Measurements from ENCODE around the gene TNFAIP8L3. TPM values are rescaled to one million over a fixed set of nuclear protein-coding genes. Genes with fewer than 3 reads are reported as not detected.

TNFAIP8L3 gene
- total RNA-seq, 4 donors from 2014 or later = 3.7 to 13.1 (median 8.1) TPM

DNA sequence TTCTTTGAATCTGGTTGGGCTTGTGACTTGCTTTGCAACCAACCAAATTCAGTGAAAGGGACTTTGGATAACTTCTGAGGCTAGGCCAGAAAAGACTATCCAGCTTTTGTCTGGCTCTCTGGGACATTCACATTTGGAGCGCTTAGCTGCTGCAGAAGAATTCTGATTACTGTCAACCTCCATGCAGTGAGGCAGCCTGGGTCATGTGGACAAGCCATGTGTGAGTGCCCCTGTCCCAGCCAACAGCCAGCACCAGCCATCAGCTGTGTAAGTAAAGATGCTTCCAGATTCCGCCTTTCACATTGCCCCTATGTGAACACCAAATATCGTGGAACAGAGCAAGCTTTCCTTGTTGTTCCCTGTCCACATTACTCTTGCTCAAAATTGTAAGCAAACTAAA, 12.9 kb upstream of the TNFAIP8L3 start:
- H3K9me3 ChIP-seq = no peaks in the 10 kb centered on the region
- H3K27ac ChIP-seq = peak overlapping the region; percentile 12 to 83 (median 78)
- no peaks in the 10 kb centered on the region for H3K27me3 ChIP-seq
- H3K36me3 ChIP-seq = no peaks in the 10 kb centered on the region
- H3K4me1 ChIP-seq = peaks cover 0 to 79% (median 15%) of the 10 kb centered on the region in 3 donors
- no peak for DNase-seq
- no peak overlapping the region for H3K4me3 ChIP-seq
- intact Hi-C loops (cut with DNase I) = no loop called here
- WGBS, 2 donors = 81 to 90% methylated on average over 3 of the region's 3 CpGs
- TF ChIP-seq, protein P1, sequence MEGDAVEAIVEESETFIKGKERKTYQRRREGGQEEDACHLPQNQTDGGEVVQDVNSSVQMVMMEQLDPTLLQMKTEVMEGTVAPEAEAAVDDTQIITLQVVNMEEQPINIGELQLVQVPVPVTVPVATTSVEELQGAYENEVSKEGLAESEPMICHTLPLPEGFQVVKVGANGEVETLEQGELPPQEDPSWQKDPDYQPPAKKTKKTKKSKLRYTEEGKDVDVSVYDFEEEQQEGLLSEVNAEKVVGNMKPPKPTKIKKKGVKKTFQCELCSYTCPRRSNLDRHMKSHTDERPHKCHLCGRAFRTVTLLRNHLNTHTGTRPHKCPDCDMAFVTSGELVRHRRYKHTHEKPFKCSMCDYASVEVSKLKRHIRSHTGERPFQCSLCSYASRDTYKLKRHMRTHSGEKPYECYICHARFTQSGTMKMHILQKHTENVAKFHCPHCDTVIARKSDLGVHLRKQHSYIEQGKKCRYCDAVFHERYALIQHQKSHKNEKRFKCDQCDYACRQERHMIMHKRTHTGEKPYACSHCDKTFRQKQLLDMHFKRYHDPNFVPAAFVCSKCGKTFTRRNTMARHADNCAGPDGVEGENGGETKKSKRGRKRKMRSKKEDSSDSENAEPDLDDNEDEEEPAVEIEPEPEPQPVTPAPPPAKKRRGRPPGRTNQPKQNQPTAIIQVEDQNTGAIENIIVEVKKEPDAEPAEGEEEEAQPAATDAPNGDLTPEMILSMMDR (IDR thresholded peaks at IDR 0.05) = no peak
- TF ChIP-seq POLR2A (IDR thresholded peaks at IDR 0.05) = no peak

DNA sequence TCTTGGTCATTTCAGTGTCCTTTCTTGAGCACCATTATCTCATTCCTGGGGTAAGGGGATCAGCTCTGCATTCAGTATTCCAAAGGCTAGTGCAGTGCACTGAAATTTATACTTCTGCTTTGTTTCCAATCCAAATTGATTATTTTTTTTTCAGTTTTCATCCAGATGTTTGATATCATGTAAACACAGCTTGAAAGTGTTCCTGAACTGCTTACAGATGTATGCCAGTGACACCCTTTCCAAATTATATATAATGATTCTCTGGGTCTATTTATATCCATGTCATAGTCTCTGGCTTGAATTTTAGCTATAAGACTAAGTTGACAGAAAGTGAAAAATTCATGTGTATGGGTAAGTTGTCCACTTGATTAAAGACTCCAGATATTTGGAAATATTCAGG, 11.8 kb upstream of the TNFAIP8L3 start:
- no peak for DNase-seq
- no peak for TF ChIP-seq POLR2A (IDR thresholded peaks at IDR 0.05)
- TF ChIP-seq, protein P1 (IDR thresholded peaks at IDR 0.05) = no peak
- Histone ChIP-seq H3K9me3 (no peaks in the 10 kb centered on the region), H3K36me3 (no peaks in the 10 kb centered on the region), H3K4me1 (peaks cover 0 to 73% (median 15%) of the 10 kb centered on the region in 3 donors), H3K4me3 (no peak overlapping the region), H3K27me3 (no peaks in the 10 kb centered on the region), H3K27ac (peak overlapping the region in 2 of 4 donors; percentile 78 to 79)
- intact Hi-C loops (cut with DNase I) = no loop called here

DNA sequence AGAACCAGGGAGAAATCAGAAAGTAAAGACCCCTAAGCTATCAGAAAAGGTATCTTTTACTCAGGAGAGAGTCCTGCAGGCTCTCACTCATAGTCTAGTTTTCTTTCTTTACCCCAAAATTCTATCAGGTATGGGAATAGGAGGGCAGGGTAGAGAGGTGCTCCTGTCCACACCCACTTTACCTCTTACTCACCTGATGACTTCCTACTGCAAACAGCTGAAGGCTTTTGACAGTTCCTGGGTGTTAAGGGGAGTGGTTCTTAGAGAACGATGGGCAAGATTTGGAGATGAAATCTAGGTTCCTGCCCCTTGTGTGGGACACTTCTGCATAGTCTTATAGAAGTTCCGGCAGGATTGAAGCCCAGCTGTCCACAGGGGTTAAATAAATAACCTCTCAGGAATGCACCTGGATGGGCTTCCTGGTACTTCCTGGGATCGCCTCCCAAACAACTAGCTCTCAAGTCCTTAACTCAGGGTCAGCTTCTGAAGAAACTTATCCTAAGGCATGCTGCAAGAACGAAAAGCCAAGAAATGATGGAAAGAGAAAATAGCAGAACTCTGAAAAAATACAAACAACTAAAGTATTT, 10.8 kb upstream of the TNFAIP8L3 start:
- H3K27ac ChIP-seq = peak overlapping the region in 3 of 4 donors; percentile 54 to 66 (median 58)
- 72 to 86% methylated on average over 4 of the region's 4 CpGs for WGBS, 2 donors

DNA sequence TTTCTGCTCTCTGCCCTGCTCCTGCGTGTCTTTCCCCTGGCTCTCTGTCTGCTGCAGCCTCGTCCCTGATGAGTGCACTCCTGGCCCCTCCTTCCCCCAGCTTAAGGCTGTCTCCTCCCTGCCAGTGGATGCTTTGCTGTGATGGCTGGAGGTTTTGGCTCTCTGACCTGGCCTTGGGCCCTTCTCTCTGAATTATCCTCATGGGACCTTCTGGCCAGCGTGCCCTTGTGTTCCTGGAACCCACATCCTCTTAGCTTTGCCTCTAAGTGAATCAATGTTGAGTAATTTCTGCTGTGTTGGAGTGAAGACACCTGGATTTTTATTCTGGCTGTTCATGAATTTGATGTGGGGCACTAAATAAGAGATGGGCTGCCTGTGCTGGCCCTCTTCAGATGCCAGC, 9.8 kb upstream of the TNFAIP8L3 start:
- WGBS, 2 donors = 49 to 51% methylated on average over 2 to 3 of the region's 3 CpGs
- peak overlapping the region; percentile 21 to 78 (median 62) for H3K27ac ChIP-seq
- TF ChIP-seq POLR2A (IDR thresholded peaks at IDR 0.05) = peak in 1 of 4 donors; percentile 44
- TF ChIP-seq, protein P1 (IDR thresholded peaks at IDR 0.05) = no peak
- H3K4me3 ChIP-seq = peak overlapping the region in 1 of 4 donors; percentile 30
- peaks cover 0 to 64% (median 12%) of the 10 kb centered on the region in 3 donors for H3K4me1 ChIP-seq
- no peak for DNase-seq
- H3K36me3 ChIP-seq = no peaks in the 10 kb centered on the region
- intact Hi-C loops (cut with DNase I) = no loop called here
- no peaks in the 10 kb centered on the region for H3K27me3 ChIP-seq
- no peaks in the 10 kb centered on the region for H3K9me3 ChIP-seq

More for the DNA sequence above, 10.8 kb upstream of the TNFAIP8L3 start:
- Histone ChIP-seq H3K4me3 (no peak overlapping the region), H3K4me1 (peaks cover 0 to 73% (median 15%) of the 10 kb centered on the region in 3 donors), H3K36me3 (no peaks in the 10 kb centered on the region), H3K27me3 (no peaks in the 10 kb centered on the region), H3K9me3 (no peaks in the 10 kb centered on the region)
- no peak for DNase-seq
- intact Hi-C loops (cut with DNase I) = no loop called here
- TF ChIP-seq, protein P1 (IDR thresholded peaks at IDR 0.05) = no peak
- no peak for TF ChIP-seq POLR2A (IDR thresholded peaks at IDR 0.05)

DNA sequence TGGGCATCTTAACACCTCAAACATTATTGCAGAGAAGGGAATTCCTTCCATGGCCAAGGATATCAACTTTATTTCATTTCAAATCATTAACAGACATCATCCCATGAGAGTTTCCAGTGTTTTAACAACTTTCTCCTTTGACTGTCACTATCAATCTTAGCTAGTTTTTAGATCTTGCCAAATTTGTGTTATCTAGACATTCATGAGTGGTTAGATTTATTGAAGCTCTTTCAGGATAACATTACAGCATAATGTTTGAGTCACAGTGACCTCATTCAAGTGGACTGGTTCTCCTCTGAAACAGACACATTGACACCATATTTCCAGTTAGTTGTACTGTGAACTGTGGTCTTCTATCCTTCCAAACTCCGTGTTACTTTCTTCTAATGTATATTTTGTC, 8.6 kb upstream of the TNFAIP8L3 start:
- Histone ChIP-seq H3K4me3 (no peak overlapping the region), H3K27ac (peak overlapping the region in 3 of 4 donors; percentile 36 to 78 (median 66)), H3K27me3 (no peaks in the 10 kb centered on the region), H3K4me1 (peaks cover 0 to 53% (median 10%) of the 10 kb centered on the region in 3 donors), H3K9me3 (no peaks in the 10 kb centered on the region), H3K36me3 (no peaks in the 10 kb centered on the region)
- 53 to 70% methylated on average over 1 of the region's 1 CpG for WGBS, 2 donors
- TF ChIP-seq, protein P1 (IDR thresholded peaks at IDR 0.05) = no peak
- no peak for TF ChIP-seq POLR2A (IDR thresholded peaks at IDR 0.05)
- DNase-seq = no peak
- intact Hi-C loops (cut with DNase I) = no loop called here
